ENCODE results near the gene TMSB4X. TPM values are rescaled to one million over a fixed set of nuclear protein-coding genes. Genes with fewer than 3 reads are reported as not detected.
A peak's percentile ranks its signal among the peaks of the same experiment; 100 is the strongest.

TMSB4X gene
- total RNA-seq (2014; rRNA removed; shearing (Covaris generic)) = 3,286 and 6,098 TPM in 2 replicates
- 9,088 and 9,298 TPM in 2 replicates for polyA plus RNA-seq (2016; fragmentation: Nextera tagmentation; extraction: Ambion mirVana)

DNA sequence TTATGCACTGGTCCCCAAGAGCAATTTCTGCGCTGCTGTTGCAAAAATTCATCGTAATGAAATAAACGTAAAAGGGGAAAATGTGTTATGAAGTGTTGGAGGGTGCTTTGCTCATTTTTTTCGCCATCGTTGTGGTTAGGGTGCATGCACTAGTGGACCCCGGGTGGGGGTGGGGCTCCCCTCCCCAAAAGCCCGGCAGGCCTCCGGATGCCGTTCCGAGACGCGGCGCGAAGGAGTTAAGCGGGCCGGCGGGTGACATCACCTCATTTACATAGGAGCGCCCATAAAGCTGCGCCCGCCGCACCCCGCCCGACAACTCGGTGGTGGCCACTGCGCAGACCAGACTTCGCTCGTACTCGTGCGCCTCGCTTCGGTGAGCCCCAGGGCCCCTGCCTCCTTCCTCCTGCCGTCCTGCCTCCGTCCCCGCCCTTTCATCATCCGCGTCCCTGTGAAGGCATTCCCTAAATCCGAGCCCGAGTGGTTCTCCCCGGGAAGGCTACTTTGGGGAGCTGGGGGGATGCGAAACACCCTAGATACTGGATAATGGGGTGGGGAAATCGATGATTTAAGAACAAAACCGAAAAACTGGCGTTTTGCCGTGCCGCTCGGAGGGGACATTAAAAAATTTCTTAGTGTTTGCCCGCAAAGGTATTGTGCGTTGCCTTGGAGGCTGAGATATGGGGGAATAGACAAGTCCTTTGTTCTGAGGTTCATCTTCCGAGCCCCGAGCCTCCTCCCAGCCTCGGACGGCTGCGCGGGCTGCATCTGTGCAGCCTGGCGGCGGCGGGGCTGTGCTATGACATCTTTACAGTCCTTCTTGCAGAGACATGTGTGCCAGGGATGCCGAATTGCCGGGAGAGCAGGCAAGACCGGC is at the start of gene TMSB4X:
TMSB4X (plus strand) TSS at position 315 of the 874 bp plus-strand sequence.
- H3K4me3 ChIP-seq = peak within 1 kb of the TSS; percentile 99
- H3K79me2 ChIP-seq (ENCODE audit: insufficient read depth) = peaks cover 26% of the 10 kb centered on the region
- peaks cover 35% of the 10 kb centered on the region for H3F3A ChIP-seq (ENCODE audit: insufficient read depth)
- in situ Hi-C loops (cut with MboI) = no loop called here
- peak within 1 kb of the TSS; percentile 100 for H3K9ac ChIP-seq
- H2AFZ ChIP-seq = peak within 1 kb of the TSS; percentile 77
- peaks cover 16% of the 10 kb centered on the region for H3K4me1 ChIP-seq (ENCODE audit: insufficient read depth)
- H3K9me2 ChIP-seq (ENCODE audit: insufficient read depth) = no peaks in the 10 kb centered on the region
- peak; percentile 88 for DNase-seq
- no peaks in the 10 kb centered on the region for H3K27me3 ChIP-seq (replicated peaks; ENCODE audit: insufficient read depth)
- H3K9me3 ChIP-seq (ENCODE audit: low read depth) = no peaks in the 10 kb centered on the region
- 1% methylated on average over 24 to 41 of the region's 60 CpGs for WGBS, 2 experiments (ENCODE audit: low coverage in 1 of 2, low lambda C conversion rate in 2 of 2, missing lambda C conversion rate in 2 of 2)
- no peaks in the 10 kb centered on the region for H4K20me1 ChIP-seq (ENCODE audit: insufficient read depth)
- peak within 1 kb of the TSS; percentile 99 for H3K27ac ChIP-seq
- no peak for TF ChIP-seq EZH2 (IDR thresholded peaks at IDR 0.05; ENCODE audit: insufficient read depth, poor library complexity, severe bottlenecking)
- no peak for TF ChIP-seq EZH2phosphoT487 (IDR thresholded peaks at IDR 0.05; ENCODE audit: insufficient read depth, low read depth)
- H3K36me3 ChIP-seq (ENCODE audit: low read depth) = peaks cover 21% of the 10 kb centered on the region
- H3K4me2 ChIP-seq (ENCODE audit: unreplicated experiment) = peak within 1 kb of the TSS; percentile 94

DNA sequence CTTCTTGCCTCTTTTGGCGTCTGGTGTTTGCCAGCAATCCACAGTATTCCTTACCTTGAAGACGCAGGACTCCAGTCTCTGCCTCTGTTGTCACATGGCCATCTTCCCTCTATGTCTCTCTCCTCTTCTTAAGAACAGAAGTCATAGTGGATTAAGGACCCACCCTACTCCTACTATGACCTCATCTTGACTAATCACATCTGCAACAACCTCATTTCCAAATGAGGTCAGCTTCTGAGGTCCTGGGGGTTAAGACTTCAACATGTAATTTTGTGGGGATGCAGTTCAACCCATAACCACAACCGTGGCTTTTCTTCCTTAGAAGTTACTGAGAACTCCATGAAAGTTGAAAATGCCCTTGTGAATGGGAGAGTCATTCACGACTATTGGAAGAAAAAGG is 45.2 kb upstream of the TMSB4X start:
- Histone ChIP-seq H3K79me2 (ENCODE audit: insufficient read depth) (no peaks in the 10 kb centered on the region), H3K9ac (no peak overlapping the region), H4K20me1 (ENCODE audit: insufficient read depth) (no peaks in the 10 kb centered on the region), H3K4me2 (ENCODE audit: unreplicated experiment) (no peak overlapping the region), H3K4me3 (no peak overlapping the region), H3K9me3 (ENCODE audit: low read depth) (no peaks in the 10 kb centered on the region), H3K4me1 (ENCODE audit: insufficient read depth) (no peaks in the 10 kb centered on the region), H3K27me3 (replicated peaks; ENCODE audit: insufficient read depth) (no peaks in the 10 kb centered on the region), H3K36me3 (ENCODE audit: low read depth) (no peaks in the 10 kb centered on the region), H2AFZ (no peak overlapping the region), H3K9me2 (ENCODE audit: insufficient read depth) (no peaks in the 10 kb centered on the region), H3F3A (ENCODE audit: insufficient read depth) (no peaks in the 10 kb centered on the region), H3K27ac (no peak overlapping the region)
- no peak for DNase-seq
- in situ Hi-C loops (cut with MboI) = no loop called here
- TF ChIP-seq EZH2 (IDR thresholded peaks at IDR 0.05; ENCODE audit: insufficient read depth, poor library complexity, severe bottlenecking) = no peak
- TF ChIP-seq EZH2phosphoT487 (IDR thresholded peaks at IDR 0.05; ENCODE audit: insufficient read depth, low read depth) = no peak
- WGBS, 2 experiments (ENCODE audit: low coverage in 1 of 2, low lambda C conversion rate in 2 of 2, missing lambda C conversion rate in 2 of 2) = 74 to 77% methylated on average over 4 of the region's 4 CpGs

DNA sequence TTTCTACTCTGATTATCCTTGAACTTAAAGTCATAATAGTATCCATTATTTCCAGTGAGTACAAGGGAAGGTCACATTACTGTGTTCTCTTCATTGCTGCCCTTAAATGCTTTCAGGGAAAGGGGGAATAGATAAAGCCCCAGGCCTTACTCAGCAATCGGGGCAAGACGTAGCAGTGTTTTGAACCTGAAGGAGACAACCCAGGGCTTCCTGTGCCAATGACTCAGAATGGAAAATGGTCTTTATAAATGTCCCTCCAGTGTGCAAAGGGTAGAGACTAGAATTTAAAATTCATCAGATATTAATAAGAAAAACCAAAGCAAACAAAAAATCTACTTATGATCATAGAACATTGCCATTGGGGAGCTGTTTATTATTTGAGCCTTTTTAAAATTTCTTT is 44.8 kb upstream of the TMSB4X start:
- in situ Hi-C loops (cut with MboI) = no loop called here
- H3K27ac ChIP-seq = no peak overlapping the region
- no peaks in the 10 kb centered on the region for H3K9me2 ChIP-seq (ENCODE audit: insufficient read depth)
- no peak overlapping the region for H2AFZ ChIP-seq
- H3K9me3 ChIP-seq (ENCODE audit: low read depth) = no peaks in the 10 kb centered on the region
- no peaks in the 10 kb centered on the region for H3K36me3 ChIP-seq (ENCODE audit: low read depth)
- no peak overlapping the region for H3K9ac ChIP-seq
- no peaks in the 10 kb centered on the region for H3K79me2 ChIP-seq (ENCODE audit: insufficient read depth)
- H4K20me1 ChIP-seq (ENCODE audit: insufficient read depth) = no peaks in the 10 kb centered on the region
- TF ChIP-seq EZH2 (IDR thresholded peaks at IDR 0.05; ENCODE audit: insufficient read depth, poor library complexity, severe bottlenecking) (no peak), EZH2phosphoT487 (IDR thresholded peaks at IDR 0.05; ENCODE audit: insufficient read depth, low read depth) (no peak)
- H3K4me1 ChIP-seq (ENCODE audit: insufficient read depth) = no peaks in the 10 kb centered on the region
- DNase-seq = no peak
- H3F3A ChIP-seq (ENCODE audit: insufficient read depth) = no peaks in the 10 kb centered on the region
- H3K27me3 ChIP-seq (replicated peaks; ENCODE audit: insufficient read depth) = no peaks in the 10 kb centered on the region
- WGBS, 2 experiments (ENCODE audit: low coverage in 1 of 2, low lambda C conversion rate in 2 of 2, missing lambda C conversion rate in 2 of 2) = 91 to 100% methylated on average over 2 of the region's 2 CpGs
- H3K4me2 ChIP-seq (ENCODE audit: unreplicated experiment) = no peak overlapping the region
- H3K4me3 ChIP-seq = no peak overlapping the region

DNA sequence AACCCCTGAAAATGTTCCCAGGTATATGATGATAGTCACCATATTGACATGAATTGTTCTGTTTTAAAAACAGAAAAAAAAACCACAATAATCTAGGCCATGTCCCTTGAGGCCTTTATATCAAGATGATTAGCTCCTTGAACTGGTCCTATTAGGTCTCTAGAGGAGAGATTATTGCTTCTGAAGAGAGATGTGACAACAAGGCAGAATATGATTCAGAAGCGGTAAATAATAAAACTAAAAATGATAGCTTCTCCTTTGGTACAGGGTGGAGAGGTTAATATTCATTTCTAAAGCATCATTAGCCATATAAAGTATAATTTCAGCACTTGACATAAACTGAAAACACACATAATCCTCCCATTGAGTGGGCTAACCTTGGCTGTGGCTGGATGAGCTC is 42.7 kb upstream of the TMSB4X start:
- H3K4me3 ChIP-seq = no peak overlapping the region
- no peak overlapping the region for H2AFZ ChIP-seq
- TF ChIP-seq EZH2 (IDR thresholded peaks at IDR 0.05; ENCODE audit: insufficient read depth, poor library complexity, severe bottlenecking) (no peak), EZH2phosphoT487 (IDR thresholded peaks at IDR 0.05; ENCODE audit: insufficient read depth, low read depth) (no peak)
- no peak overlapping the region for H3K27ac ChIP-seq
- H3K4me2 ChIP-seq (ENCODE audit: unreplicated experiment) = no peak overlapping the region
- no peaks in the 10 kb centered on the region for H3K27me3 ChIP-seq (replicated peaks; ENCODE audit: insufficient read depth)
- no peaks in the 10 kb centered on the region for H4K20me1 ChIP-seq (ENCODE audit: insufficient read depth)
- no peak for DNase-seq
- no peaks in the 10 kb centered on the region for H3K9me2 ChIP-seq (ENCODE audit: insufficient read depth)
- no peaks in the 10 kb centered on the region for H3K9me3 ChIP-seq (ENCODE audit: low read depth)
- 48 to 87% methylated on average over 1 of the region's 1 CpG for WGBS, 2 experiments (ENCODE audit: low coverage in 1 of 2, low lambda C conversion rate in 2 of 2, missing lambda C conversion rate in 2 of 2)
- H3K9ac ChIP-seq = no peak overlapping the region
- H3F3A ChIP-seq (ENCODE audit: insufficient read depth) = no peaks in the 10 kb centered on the region
- H3K79me2 ChIP-seq (ENCODE audit: insufficient read depth) = no peaks in the 10 kb centered on the region
- in situ Hi-C loops (cut with MboI) = no loop called here
- H3K4me1 ChIP-seq (ENCODE audit: insufficient read depth) = no peaks in the 10 kb centered on the region
- H3K36me3 ChIP-seq (ENCODE audit: low read depth) = no peaks in the 10 kb centered on the region
